HG02973 (cell line): ENCODE results near the gene ECT2.
"Not testable (repeated sequence)": the region's sequence is repeated elsewhere in the genome, so short reads cannot be mapped to it uniquely, and the experiment has no call there.

Experiments used
- ATAC-seq: cut with Tn5 transposase; IDR thresholded peaks from one replicate; pipeline ENCODE4 v1.9.1; 2021; ENCODE audit warnings: moderate library complexity; ENCODE audit not compliant: unreplicated experiment

Gene ECT2

DNA sequence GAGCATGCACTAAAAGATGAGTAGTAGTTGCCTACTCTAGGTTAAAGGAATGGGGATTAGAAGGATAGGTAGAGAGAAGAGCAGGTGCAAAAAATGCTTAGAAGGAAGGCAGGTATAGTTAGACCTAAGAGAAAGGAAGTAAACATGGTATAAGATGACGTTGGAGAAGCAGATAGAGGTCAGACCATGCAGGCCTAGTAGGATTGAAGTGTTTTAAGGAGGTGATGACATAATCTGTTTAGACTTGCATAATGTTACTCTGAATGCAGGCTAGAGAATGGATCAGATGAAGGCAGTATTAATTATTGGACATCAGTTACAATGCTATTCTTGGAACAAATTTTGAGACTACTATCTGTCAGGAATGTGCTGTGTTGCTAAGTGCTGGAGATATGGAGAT is 11.1 kb upstream of the ECT2 start:
- no peak for ATAC-seq

DNA sequence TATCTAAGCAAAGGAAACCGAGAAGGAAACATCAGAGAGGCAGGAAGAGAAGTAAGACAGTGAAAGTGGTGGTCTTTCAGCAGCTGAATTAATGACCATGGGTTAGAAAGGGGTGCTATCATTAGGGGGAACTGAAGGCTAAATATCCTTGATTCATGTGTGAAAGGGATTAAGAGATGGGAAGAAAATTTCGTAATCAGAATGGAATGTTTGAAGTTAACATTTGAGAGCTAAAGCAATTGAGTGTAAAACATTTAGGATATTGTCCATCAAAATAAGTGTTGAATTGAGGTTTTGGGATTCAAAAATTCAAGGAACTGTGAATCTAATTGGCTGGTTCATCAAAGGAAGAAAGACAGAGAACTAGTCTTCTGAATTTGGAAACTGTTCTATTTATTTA is 4.1 kb upstream of the ECT2 start:
- ATAC-seq: no peak

DNA sequence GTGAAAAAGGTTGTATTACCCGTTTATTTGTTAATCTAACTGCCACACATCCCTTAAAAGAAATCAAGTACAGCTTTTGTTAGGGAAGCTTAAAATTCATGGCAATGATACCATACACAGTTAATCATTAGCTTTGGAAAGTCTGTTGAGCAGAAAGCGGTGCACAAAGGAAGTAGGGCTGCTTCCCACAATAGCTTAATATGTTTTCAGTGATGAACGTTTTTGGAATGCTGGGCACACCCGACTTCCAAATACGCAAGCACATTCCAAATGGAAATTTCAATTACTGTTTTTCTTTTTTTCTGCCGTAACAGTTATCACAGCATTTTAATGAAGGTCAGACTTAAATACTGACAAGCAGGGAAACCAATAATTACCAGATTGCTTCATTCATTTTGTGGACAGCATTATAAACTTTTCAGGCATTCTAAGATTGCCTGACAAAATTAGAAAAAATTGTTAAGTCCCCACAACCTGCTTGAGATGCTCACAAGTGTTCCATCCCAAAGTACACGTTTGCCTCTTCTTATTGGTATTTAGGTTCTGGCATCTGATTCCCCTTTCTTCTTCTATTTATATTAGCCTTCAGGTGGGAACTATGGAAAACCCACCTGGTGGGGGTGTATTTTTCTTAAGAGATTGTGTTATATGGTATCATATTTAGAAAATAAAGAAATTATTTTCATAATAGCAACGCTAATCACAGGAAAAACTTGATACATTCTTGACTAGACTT is 1.1 kb upstream of the ECT2 start:
- ATAC-seq: no peak

DNA sequence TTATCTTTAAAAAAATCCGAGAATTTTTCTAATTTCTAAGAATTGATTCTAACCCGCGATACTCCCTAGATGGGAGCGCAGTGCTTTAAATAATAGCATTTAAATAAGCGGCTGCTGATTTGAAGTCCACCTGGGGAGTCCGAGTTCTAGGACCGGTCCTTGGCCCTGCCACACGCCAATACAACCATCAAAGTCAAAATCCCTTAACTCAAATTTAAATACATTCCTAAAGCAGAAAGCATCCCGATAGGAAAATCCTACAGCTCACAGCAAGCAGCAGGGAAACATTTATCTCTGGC is 508 bp upstream of the ECT2 start:
- no peak for ATAC-seq

DNA sequence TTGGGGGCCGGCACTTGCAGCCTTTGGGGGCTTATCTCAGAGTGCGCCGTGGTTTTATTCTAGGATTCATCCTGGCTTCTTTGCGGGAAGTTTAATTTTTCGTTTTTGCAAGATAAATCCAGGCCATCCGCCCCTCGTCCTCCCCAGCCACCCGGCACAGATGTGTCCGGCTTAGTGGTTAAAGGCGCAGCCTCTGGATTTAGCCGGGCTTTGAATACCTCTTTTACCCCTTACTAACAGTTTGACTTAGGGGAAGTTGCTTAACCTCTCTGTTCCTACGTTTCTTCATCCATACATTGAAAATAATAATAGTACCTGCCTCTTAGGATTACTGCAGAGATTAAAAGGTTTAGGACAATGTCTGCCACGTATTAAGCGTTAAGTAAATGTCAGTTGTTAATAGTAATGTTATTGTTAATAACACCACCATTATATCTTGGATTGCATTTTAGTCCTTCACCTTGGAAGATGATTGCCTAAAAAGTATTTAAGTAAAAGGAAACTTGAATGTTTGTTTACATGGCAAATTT is 714 bp downstream of the ECT2 start:
- ATAC-seq: no peak

DNA sequence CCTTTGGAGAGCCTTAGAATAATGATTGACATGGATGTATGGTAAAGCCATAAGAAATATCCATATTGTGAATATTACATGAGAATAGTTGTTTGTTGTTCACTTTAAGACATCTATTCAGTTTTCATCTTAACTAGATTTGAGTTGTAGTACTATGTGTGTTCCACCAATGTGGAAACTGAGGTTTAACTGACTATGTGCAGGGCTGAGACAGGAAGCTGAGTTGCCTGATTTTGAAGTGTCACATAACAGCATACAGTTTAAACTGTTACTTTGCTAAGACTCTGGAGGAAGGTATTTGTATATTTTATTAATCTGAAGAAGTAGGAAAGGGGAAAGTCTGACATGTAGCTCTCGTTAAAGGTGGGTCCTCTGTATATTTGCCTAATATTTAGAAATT is 2.1 kb downstream of the ECT2 start:
- no peak for ATAC-seq

DNA sequence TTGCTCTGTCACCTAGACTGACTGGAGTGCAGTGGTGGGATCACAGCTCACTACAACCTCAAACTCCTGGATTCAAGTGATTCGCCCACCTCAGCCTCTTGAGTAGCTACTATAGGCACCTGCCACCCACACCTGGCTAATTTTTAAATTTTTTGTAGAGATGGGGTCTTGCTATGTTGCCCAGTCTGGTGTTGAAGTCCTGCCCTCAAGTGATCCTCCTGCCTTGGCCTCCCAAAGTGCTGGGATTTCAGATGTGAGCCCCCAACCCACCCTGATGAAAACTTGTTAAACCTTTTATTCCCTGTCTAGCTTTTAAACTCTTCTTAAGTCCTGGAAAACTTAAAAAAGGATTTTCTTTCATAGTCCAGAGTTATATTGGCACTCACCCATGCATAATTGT is 2.6 kb downstream of the ECT2 start:
- no peak for ATAC-seq

DNA sequence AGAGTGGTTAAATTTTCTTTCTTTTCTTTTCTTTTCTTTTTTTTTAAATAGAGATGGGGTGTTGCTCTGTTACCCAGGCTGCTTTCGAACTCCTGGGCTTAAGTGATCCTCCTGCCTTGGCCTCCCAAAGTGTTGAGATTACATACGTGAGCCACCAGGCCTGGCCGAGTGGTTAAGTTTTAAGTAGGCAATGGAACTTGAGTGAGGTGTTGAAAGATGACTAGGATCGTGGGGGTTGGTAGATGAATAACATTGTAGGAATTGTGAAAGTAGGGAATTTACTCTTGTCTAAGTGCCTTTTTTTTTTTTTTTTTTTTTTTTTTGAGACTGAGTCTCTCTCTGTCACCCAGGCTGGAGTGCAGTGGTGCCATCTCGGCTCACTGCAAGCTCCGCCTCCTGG is 9.9 kb downstream of the ECT2 start:
- ATAC-seq: not testable (repeated sequence)

DNA sequence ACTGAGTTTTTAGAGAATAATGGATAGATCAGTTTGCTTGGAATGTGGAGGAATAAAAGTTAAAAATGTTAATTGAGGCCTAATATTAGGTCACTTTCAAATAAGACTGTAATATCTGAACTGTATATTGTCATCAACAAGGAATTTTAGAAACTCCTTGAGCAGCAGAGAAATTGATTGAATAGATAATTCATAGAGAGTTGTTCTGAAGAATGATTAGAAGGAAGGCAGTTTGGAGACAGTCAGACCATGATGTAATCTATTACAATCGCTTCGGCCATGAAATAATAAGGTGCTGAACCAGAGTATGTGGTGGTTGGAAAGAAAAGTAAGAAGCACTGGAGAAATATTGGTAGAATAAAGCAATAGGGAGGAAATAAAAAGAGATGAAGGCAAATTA is 15.7 kb downstream of the ECT2 start:
- no peak for ATAC-seq

DNA sequence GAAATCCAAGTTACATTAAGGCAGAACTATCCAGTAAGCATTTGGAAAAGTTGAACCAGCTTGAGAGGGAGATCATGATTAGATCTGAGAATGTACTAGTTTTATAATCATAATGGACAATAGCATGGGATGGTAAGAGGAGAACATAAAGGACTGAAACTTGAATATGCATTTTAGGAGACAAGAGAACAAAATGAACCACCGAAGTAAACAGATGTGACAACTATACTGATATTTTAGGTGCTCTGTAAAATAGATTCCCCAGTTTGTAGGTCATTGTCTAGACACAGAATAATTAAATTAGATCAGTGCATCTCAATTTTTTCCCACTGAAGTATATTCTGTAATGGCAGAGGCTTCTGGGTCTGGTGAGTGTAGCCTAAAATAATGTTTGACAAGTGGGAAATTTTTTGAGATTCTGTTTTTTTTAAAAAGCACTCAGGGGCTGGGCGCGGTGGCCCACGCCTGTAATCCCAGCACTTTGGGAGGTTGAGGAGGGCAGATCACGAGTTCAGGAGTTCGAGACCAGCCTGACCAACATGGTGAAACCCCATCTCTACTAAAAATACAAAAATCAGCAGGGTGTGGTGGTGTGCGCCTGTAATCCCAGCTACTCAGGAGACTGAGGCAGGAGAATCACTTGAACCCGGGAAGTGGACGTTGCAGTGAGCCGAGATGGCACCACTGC is 16.3 kb downstream of the ECT2 start:
- no peak for ATAC-seq

DNA sequence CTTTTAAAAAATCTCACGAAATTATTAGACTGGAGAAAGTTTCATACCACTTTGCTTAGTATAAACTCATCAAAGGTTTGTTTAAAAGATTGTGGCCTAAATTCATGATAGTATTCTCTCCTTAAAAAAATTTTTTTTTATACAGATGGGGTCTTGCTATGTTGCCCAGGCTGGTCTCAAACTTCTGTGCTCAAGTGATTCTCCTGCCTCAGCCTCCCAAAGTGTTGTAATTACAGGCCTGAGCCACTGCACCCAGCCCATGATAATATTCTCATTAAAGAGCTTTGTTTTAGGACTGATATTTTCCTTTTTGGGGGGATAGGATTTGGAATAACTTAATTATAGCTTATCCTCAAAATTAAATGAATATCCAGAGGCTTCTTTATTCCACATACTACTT is 19.9 kb downstream of the ECT2 start:
- no peak for ATAC-seq

DNA sequence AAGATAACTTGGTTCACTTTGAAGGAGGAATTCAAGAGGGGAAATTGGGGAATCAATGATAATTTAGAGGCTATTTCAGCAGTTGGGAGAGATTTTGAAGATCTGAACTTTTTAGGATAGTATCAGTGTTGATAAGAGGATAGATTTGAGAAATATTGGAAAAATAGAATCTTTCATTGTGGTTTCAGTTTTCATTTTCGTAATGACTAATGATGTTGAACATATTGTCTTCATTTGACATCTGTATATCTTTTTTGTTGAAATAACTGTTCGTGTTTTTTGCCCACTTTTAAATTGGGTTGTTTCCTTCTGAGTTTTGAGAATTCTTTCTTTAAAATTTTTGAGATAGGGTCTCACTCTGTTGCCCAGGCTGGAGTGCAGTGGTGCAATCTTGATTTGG is 21.1 kb downstream of the ECT2 start:
- no peak for ATAC-seq

DNA sequence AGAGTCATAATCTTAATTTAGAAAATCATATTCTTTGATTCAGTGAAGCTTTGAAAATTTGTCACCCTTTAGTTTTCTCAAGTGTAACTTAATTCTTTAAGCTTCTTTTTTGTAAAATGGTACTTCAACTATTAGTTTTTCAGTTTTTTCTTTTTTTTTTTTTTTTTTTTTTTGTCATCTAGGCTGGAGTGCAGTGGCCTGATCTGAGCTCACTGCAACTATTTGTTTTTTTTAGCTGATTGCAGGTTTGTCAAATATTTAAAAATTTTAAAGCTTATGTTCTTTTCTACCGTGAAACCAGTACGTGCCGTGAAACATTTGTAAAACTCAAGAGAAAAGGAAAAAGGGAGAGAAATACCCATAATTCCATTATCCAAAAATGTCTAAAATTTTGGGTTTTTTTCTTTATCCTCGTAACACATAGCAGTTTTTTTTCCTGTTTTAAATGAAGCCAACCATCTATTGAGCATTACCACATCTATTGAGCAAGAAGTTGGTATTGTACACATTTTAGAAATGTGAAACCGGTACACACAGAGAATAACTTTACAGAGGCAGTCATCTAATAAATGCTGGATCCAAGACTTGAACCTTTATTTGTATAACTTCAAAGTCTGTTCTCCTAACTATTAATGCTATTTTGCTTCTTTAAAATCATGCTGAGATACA is 25.7 kb downstream of the ECT2 start:
- ATAC-seq: no peak

DNA sequence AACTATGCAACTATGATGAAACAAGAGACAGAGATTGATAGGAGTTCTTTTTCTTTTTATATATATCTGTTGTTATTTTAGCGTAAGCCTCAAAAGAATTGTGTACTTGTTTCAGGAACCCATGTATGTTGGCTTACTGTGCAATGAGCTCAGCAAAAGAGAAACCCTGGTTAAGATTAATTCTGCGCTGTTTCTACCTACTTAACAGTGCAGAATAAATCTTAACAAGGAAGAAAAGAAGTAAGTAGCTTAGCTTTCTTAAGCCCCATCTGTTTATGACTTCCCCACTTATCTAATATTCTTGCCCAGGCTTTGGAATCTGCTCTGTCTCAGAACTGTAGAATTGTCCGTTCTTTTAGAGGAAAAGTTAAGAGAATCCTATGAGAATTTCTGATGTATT is 27.4 kb downstream of the ECT2 start:
- no peak for ATAC-seq

DNA sequence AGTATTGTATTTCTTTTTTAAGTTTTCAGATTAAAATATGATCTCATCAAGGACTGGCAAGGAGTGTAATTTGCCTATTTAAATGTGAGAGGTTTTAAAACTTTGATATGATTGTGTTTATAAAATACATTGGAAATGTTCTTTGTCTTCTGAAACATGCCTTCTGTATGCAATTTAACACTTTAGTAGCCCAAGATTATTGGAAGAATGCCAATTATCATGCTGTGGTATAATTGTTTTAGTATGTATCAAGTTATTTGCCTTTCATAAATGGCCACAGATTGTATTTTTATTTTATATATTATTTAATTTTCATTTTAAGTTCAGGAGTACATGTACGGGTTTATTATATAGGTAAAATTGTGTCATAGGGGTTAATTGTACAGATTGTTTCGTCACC is 31.7 kb downstream of the ECT2 start:
- no peak for ATAC-seq

DNA sequence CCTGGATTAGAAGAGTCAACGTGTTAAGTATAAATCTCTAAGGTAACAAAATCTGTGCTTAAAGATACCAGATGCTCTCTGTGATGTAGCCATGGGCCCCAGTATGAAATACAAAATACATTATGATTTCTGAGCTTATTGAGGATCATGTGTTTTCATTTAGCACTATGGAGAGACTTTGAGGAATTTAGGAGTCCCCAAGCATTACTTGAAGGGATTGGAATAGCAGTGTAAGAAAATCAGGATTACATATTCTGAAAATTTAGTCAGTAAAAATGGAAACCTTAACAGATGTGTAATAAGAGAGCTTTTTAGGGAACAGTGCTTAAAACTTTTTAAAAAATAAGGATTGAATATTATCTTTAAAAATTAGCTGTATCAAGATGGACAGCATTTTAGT is 35.5 kb downstream of the ECT2 start:
- ATAC-seq: no peak

DNA sequence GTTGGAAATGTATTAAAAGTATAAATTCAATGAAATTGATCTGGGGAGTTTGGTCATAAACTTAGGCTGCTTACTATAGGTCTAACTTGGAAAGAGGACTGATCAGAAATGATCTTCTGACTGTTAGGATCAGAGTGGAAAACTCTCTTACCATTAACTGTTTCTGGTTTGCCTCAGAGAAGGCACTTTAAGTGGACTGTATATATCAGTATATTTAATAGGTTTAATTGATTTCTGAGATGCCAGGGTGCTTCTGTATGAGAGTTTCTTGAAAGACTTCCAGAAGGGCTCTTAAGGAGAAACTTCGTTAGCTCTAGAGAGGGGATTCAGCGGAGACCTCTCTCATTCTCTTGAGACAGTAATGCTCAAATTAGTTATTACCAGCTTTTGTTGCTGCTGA is 36.5 kb downstream of the ECT2 start:
- no peak for ATAC-seq

DNA sequence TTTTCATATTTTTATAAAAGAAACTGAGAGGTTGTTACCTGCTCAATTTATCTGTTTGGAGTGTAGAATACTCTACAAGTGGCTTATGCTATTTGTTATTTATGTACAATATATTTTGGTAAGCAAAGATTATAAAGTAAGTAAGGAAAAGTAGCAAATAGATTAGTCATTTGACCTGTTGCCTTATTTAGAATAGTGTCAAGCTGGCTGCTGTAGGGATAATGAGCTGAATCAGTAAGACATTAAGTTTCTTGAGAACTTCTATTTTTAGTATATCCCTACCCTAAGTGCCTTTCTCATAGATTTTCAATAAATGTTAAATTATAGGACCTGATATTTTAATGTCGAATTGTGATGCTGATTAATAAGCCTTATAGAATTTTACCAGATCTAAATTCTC is 37.2 kb downstream of the ECT2 start:
- ATAC-seq: no peak

DNA sequence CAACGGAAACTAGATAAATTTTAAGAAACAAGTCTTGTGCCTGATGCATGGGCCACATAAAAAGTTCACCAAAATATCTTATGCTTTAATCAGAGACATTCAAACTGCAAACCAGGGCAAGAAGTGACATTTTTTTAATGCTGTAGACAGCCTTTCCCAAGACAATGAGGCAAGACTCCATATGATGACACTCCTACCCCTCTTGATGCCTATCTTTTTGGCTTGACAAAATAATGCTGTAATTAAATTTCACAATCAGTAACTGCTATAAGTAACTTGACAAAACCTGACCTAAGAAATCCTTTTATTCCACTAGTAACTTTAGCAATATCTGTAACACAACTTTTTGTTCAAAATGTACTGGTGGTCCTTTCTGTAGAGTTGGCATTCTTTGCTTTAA is 48.7 kb downstream of the ECT2 start:
- no peak for ATAC-seq

DNA sequence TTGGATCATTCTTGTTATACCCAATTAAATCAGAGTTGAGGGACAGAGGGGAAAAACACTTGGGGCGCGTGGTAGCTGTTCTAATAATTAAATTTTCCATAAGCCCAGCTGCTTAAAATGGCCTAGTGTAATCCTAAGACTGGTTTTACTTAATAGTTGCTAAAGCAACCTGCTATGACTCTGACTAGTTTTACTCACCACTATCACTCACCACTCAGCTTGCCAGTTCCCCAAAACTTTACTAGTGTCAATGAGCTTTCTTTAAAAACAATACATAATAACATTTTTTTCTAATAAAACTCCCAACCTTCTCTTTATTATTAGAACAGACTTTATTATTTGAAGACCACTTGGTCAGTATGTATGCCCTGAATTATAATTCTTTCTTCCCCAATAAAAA is 49.6 kb downstream of the ECT2 start:
- ATAC-seq: no peak

DNA sequence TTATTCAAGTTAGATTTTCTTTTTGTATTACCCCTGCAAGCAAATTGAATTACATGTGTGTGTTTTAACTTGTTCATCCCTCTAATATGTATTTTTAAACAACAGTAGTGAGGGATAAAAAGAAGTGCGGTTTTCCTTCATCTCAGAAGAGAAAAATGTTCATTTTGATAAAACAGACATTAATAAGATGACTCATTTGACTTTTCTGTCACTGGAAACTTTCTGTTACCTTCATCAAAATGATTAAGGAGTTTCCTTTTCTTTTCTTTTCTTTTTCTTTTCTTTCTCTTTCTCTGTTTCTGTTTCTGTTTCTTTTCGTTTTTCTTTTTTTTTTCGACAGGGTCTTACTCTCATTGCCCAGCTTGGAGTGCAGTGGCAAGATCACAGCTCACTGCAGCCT is 53.0 kb downstream of the ECT2 start:
- no peak for ATAC-seq

DNA sequence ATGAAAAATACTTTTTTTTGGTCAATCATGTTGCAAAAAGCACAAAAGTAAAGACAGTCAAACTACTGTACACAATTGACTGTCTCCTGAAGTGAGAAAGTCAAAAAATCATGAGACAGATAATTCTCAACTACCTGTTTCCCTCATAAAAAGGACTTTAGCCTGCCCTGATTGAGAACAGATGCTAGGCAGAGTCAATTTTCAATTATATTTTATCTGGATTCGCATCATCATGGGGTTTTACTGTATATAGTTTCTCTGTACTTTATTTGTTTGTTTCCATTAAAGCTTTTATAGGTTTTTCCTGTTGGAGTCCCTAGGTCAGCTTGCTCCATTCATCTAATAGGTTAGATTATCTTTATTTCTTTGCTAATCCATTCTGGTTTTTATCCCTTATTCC is 53.8 kb downstream of the ECT2 start:
- no peak for ATAC-seq
